Measurements from ENCODE around the gene ZNF212. TPM values are rescaled to one million over a fixed set of nuclear protein-coding genes. Genes with fewer than 3 reads are reported as not detected.

ZNF212 gene
- total and polyA plus RNA-seq, 2 donors (not counting 1 experiment from before 2014, with no cell fraction given): 4.2 to 4.8 TPM

DNA sequence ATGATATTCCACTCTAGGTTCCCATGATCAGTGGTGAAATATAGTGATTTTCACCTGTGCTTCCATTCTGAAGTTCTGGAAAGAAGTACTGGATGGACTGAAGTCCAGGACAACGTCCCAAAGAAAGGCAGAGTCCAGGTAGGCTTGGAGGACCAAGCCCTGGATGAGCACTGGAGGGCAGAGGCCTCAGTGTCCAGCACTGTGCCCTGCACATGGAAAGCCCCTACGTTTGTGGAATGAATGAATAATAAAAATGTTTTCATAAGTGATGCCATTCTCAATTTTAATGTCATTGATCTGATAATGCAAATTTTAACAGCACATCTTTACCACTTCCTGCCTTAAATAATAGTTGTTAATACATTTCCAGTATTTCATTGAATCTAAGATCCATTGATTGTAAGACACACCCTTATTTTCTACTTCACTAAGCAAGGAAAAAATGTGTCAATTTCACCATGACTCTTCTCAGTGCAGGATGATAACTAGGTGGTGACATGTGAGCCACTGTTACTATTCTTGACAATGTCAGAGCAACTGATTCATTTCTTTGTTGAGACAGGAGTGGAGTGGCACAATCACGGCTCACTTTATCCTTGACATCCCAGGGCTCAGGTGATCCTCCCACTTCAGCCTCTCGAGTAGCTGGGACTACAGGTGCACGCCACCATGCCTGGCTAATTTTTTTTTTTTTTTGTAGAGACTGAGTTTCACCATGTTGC lies 57.7 kb downstream of the ZNF212 start:
- TF ChIP-seq, protein P1, sequence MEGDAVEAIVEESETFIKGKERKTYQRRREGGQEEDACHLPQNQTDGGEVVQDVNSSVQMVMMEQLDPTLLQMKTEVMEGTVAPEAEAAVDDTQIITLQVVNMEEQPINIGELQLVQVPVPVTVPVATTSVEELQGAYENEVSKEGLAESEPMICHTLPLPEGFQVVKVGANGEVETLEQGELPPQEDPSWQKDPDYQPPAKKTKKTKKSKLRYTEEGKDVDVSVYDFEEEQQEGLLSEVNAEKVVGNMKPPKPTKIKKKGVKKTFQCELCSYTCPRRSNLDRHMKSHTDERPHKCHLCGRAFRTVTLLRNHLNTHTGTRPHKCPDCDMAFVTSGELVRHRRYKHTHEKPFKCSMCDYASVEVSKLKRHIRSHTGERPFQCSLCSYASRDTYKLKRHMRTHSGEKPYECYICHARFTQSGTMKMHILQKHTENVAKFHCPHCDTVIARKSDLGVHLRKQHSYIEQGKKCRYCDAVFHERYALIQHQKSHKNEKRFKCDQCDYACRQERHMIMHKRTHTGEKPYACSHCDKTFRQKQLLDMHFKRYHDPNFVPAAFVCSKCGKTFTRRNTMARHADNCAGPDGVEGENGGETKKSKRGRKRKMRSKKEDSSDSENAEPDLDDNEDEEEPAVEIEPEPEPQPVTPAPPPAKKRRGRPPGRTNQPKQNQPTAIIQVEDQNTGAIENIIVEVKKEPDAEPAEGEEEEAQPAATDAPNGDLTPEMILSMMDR (conservative IDR thresholded peaks at IDR 0.05 in 1 of 2, IDR thresholded peaks at IDR 0.05 in 1 of 2; ENCODE audit: low read depth in 1 of 2, low read length in 2 of 2): no peak
- TF ChIP-seq EZH2 (IDR thresholded peaks at IDR 0.05; ENCODE audit: low read length, missing control alignments): no peak
- no peaks in the 10 kb centered on the region for H3K4me1 ChIP-seq (ENCODE audit: control insufficient read depth, extremely low read depth, insufficient read depth, low read length)

DNA sequence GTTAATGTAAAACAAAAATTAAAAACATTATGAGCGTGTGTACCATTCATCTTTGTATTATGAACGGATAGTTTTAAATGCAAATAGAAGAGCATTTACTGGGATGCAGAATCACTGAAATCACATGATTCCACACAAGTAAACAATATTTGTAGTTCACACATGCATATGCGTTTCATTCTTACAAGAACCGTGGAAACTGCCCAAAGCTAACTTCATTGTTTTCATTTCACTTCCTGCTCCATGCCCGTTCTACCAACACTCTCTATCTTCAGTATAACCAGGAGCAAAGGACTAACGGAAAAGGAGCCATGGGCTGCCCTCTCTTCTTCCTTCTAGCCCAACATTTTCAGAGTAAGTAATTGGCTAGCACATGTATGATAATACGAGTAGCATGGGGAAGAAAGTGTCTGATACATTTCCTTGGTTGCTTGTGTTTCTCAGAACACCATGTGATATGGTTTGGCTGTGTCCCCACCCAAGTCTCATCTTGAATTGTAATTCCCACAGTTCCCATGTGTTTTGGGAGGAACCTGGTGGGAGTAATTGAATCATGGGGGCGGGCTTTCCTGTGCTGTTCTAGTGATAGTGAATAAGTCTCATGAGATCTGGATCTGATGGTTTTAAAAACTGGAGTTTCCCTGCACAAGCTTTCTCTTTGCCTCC lies 61.3 kb downstream of the ZNF212 start:
- no peaks in the 10 kb centered on the region for H3K9me3 ChIP-seq (ENCODE audit: control insufficient read depth, insufficient read depth, low read depth, low read length)
- H3K9ac ChIP-seq (ENCODE audit: insufficient read depth, low read length): no peak overlapping the region
- no peak overlapping the region for H3K4me2 ChIP-seq (ENCODE audit: extremely low read depth, insufficient read depth, low read length)
- H3K36me3 ChIP-seq (ENCODE audit: control insufficient read depth, insufficient read depth, low read length): no peaks in the 10 kb centered on the region
- H3K79me2 ChIP-seq (ENCODE audit: control insufficient read depth, insufficient read depth, low read length): no peaks in the 10 kb centered on the region
- DNase-seq (ENCODE audit: low read depth in 2 of 2): no peak
- H3K4me3 ChIP-seq (replicated peaks in 1 of 4; ENCODE audit: control extremely low read depth in 1 of 4, insufficient read depth in 1 of 4, low read depth in 3 of 4, low read length in 4 of 4): no peak overlapping the region
- TF ChIP-seq EZH2 (IDR thresholded peaks at IDR 0.05; ENCODE audit: low read length, missing control alignments): no peak
- TF ChIP-seq, protein P1 (conservative IDR thresholded peaks at IDR 0.05 in 1 of 2, IDR thresholded peaks at IDR 0.05 in 1 of 2; ENCODE audit: low read depth in 1 of 2, low read length in 2 of 2): no peak
- no peak overlapping the region for H2AFZ ChIP-seq (ENCODE audit: low read length)
- no peaks in the 10 kb centered on the region for H3K4me1 ChIP-seq (ENCODE audit: control insufficient read depth, extremely low read depth, insufficient read depth, low read length)
- H3K27me3 ChIP-seq (ENCODE audit: control insufficient read depth, insufficient read depth, low read length): no peaks in the 10 kb centered on the region
- no peaks in the 10 kb centered on the region for H4K20me1 ChIP-seq (ENCODE audit: control insufficient read depth, extremely low read depth, insufficient read depth, low read length)
- no peak overlapping the region for H3K27ac ChIP-seq (ENCODE audit: insufficient read depth, low read length)

More for the DNA sequence above, 57.7 kb downstream of the ZNF212 start:
- H3K4me2 ChIP-seq (ENCODE audit: extremely low read depth, insufficient read depth, low read length): no peak overlapping the region
- no peak overlapping the region for H2AFZ ChIP-seq (ENCODE audit: low read length)
- H3K9me3 ChIP-seq (ENCODE audit: control insufficient read depth, insufficient read depth, low read depth, low read length): no peaks in the 10 kb centered on the region
- H3K27ac ChIP-seq (ENCODE audit: insufficient read depth, low read length): no peak overlapping the region
- no peaks in the 10 kb centered on the region for H3K36me3 ChIP-seq (ENCODE audit: control insufficient read depth, insufficient read depth, low read length)
- no peak overlapping the region for H3K4me3 ChIP-seq (replicated peaks in 1 of 4; ENCODE audit: control extremely low read depth in 1 of 4, insufficient read depth in 1 of 4, low read depth in 3 of 4, low read length in 4 of 4)
- H4K20me1 ChIP-seq (ENCODE audit: control insufficient read depth, extremely low read depth, insufficient read depth, low read length): no peaks in the 10 kb centered on the region
- no peaks in the 10 kb centered on the region for H3K27me3 ChIP-seq (ENCODE audit: control insufficient read depth, insufficient read depth, low read length)
- no peak overlapping the region for H3K9ac ChIP-seq (ENCODE audit: insufficient read depth, low read length)
- DNase-seq (ENCODE audit: low read depth in 2 of 2): no peak
- no peaks in the 10 kb centered on the region for H3K79me2 ChIP-seq (ENCODE audit: control insufficient read depth, insufficient read depth, low read length)

DNA sequence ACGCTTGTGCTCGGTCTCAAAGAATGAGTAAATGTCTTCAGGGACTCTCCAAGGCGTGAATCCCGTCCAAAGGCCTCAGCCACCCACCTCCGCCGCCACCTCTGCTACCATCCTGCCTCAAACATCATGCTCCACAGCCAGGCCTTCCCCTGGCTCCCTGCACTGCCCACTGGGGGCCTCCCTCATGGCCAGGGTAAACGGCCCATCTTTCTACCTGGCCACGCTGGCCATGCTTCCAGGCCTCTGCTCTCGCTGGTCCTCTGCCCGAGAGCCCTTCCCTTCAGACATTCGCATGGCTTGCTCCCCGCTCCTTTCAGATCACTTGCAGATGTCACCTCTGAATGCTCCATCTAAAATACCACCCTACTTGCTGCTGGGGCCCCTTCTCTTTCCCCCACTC lies 62.8 kb downstream of the ZNF212 start:
- no peak overlapping the region for H3K4me3 ChIP-seq (replicated peaks in 1 of 4; ENCODE audit: control extremely low read depth in 1 of 4, insufficient read depth in 1 of 4, low read depth in 3 of 4, low read length in 4 of 4)
- no peaks in the 10 kb centered on the region for H3K9me3 ChIP-seq (ENCODE audit: control insufficient read depth, insufficient read depth, low read depth, low read length)
- no peaks in the 10 kb centered on the region for H3K79me2 ChIP-seq (ENCODE audit: control insufficient read depth, insufficient read depth, low read length)
- no peak overlapping the region for H3K4me2 ChIP-seq (ENCODE audit: extremely low read depth, insufficient read depth, low read length)
- H3K4me1 ChIP-seq (ENCODE audit: control insufficient read depth, extremely low read depth, insufficient read depth, low read length): no peaks in the 10 kb centered on the region
- H4K20me1 ChIP-seq (ENCODE audit: control insufficient read depth, extremely low read depth, insufficient read depth, low read length): no peaks in the 10 kb centered on the region
- no peak overlapping the region for H3K9ac ChIP-seq (ENCODE audit: insufficient read depth, low read length)
- H3K36me3 ChIP-seq (ENCODE audit: control insufficient read depth, insufficient read depth, low read length): no peaks in the 10 kb centered on the region
- no peak for TF ChIP-seq EZH2 (IDR thresholded peaks at IDR 0.05; ENCODE audit: low read length, missing control alignments)
- TF ChIP-seq, protein P1 (conservative IDR thresholded peaks at IDR 0.05 in 1 of 2, IDR thresholded peaks at IDR 0.05 in 1 of 2; ENCODE audit: low read depth in 1 of 2, low read length in 2 of 2): no peak
- H3K27me3 ChIP-seq (ENCODE audit: control insufficient read depth, insufficient read depth, low read length): no peaks in the 10 kb centered on the region
- DNase-seq (ENCODE audit: low read depth in 2 of 2): no peak
- no peak overlapping the region for H3K27ac ChIP-seq (ENCODE audit: insufficient read depth, low read length)
- H2AFZ ChIP-seq (ENCODE audit: low read length): no peak overlapping the region

Measured in fibroblast of lung (primary cell).